Peyer's patch (tissue), 4 donors: Measurements from ENCODE around the gene SLC1A6. TPM values are rescaled to one million over a fixed set of nuclear protein-coding genes. Genes with fewer than 3 reads are reported as not detected.

Experiments used
- DNase-seq, 3 donors: peaks; one replicate each; pipeline ENCODE4 v3.0.0-alpha.2; 2017 to 2019
- H3K27ac ChIP-seq, 4 donors: fragments of 200-600 bp; sonication (generic); one replicate each; pipeline ENCODE4 v1.5.1; 2016 to 2019
- H3K27me3 ChIP-seq, 2 donors: fragments of 200-600 bp; sonication (generic); one replicate each; pipeline ENCODE4 v1.5.1; 2019
- H3K36me3 ChIP-seq, 3 donors: fragments of 200-600 bp; sonication (generic); one replicate each; pipeline ENCODE4 v1.5.1; 2016 to 2019
- H3K4me1 ChIP-seq, 4 donors: fragments of 200-600 bp; sonication (generic); one replicate each; pipeline ENCODE4 v1.5.1; 2016 to 2019
- H3K4me3 ChIP-seq, 4 donors: fragments of 200-600 bp; sonication (generic); 1 replicate in 3 of 4; 2 replicates in 1 of 4; pipeline ENCODE4 v1.5.1; 2016 to 2019; ENCODE audit warnings: mild to moderate bottlenecking in 1 of 4
- H3K9me3 ChIP-seq, 4 donors: fragments of 200-600 bp; sonication (generic); one replicate each; pipeline ENCODE4 v1.5.1; 2016 to 2019; ENCODE audit warnings: mild to moderate bottlenecking in 1 of 4
- POLR2A ChIP-seq, 2 donors: fragments of 450-650 bp; IDR thresholded peaks; one replicate each; pipeline ENCODE4 v1.5.1; 2017; ENCODE audit warnings: antibody characterized with exemption in 2 of 2, mild to moderate bottlenecking in 2 of 2, moderate library complexity in 2 of 2
- total RNA-seq, 4 donors: library from RNA; depleted of rRNA; stranded (reverse); fragments of >200 nt; gene quantifications; one replicate each; pipeline ENCODE4 v1.1.0, GENCODE V29; 2016
- TF ChIP-seq, protein P1 (sequence below), 6 experiments: fragments of 450-650 bp in 4 of 6; fragments of 200-600 bp in 2 of 6; sonication (generic) in 1 of 6; IDR thresholded peaks; one replicate each; pipeline ENCODE4 v1.5.1; 2017 to 2019; ENCODE audit warnings: antibody characterized with exemption in 6 of 6, mild to moderate bottlenecking in 3 of 6, moderate library complexity in 1 of 6

Gene SLC1A6
- total RNA-seq, 4 donors from 2014 or later, result not detected

- Histone ChIP-seq H3K4me3 (no peak overlapping the region), H3K9me3 (no peaks in the 10 kb centered on the region), H3K27ac (no peak overlapping the region), H3K36me3 (no peaks in the 10 kb centered on the region), H3K4me1 (no peaks in the 10 kb centered on the region), H3K27me3 (no peaks in the 10 kb centered on the region)
- TF ChIP-seq, protein P1, sequence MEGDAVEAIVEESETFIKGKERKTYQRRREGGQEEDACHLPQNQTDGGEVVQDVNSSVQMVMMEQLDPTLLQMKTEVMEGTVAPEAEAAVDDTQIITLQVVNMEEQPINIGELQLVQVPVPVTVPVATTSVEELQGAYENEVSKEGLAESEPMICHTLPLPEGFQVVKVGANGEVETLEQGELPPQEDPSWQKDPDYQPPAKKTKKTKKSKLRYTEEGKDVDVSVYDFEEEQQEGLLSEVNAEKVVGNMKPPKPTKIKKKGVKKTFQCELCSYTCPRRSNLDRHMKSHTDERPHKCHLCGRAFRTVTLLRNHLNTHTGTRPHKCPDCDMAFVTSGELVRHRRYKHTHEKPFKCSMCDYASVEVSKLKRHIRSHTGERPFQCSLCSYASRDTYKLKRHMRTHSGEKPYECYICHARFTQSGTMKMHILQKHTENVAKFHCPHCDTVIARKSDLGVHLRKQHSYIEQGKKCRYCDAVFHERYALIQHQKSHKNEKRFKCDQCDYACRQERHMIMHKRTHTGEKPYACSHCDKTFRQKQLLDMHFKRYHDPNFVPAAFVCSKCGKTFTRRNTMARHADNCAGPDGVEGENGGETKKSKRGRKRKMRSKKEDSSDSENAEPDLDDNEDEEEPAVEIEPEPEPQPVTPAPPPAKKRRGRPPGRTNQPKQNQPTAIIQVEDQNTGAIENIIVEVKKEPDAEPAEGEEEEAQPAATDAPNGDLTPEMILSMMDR (IDR thresholded peaks at IDR 0.05), result no peak
- TF ChIP-seq POLR2A (IDR thresholded peaks at IDR 0.05), result no peak
- DNase-seq, result no peak
These were observed 35.2 kb downstream of the SLC1A6 start for GRCh38 chr19:14944456-14944855.

DNA sequence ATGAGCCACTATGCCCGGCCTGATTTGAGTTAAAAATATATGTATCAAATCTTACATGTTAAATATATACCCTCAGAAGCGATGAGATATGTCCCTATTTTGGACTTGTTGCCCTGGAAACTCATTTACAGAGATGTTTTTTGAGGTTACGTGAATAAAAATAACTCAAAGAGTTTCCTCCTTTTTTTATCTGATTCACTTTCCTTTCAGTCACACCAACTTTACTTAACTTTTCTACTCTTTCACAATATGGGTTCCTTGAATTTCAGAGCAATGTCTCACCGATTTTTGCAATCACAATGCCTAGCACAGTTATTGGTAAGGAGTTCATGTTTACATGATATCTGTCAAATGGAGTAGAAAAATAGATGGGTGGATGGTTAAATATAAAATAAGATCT lies 36.1 kb downstream of the SLC1A6 start:
- no peaks in the 10 kb centered on the region for H3K4me1 ChIP-seq
- H3K27ac ChIP-seq, result no peak overlapping the region
- DNase-seq, result no peak
- H3K9me3 ChIP-seq, result no peaks in the 10 kb centered on the region
- H3K4me3 ChIP-seq, result no peak overlapping the region
- no peaks in the 10 kb centered on the region for H3K36me3 ChIP-seq
- TF ChIP-seq, protein P1 (IDR thresholded peaks at IDR 0.05), result no peak
- no peak for TF ChIP-seq POLR2A (IDR thresholded peaks at IDR 0.05)
- no peaks in the 10 kb centered on the region for H3K27me3 ChIP-seq

GRCh38 chr19:14941189-14941588 lies 38.5 kb downstream of the SLC1A6 start, which contains the start of gene OR7C2:
TSS of gene OR7C2 (plus strand) at chr19:14941489. CDS start at chr19:14941489, 0 bp downstream.
- Histone ChIP-seq H3K36me3 (no peaks in the 10 kb centered on the region), H3K4me1 (no peaks in the 10 kb centered on the region), H3K4me3 (no peak within 1 kb of the TSS), H3K27me3 (no peaks in the 10 kb centered on the region), H3K9me3 (no peaks in the 10 kb centered on the region), H3K27ac (no peak within 1 kb of the TSS)
- TF ChIP-seq, protein P1 (IDR thresholded peaks at IDR 0.05), result no peak
- TF ChIP-seq POLR2A (IDR thresholded peaks at IDR 0.05), result no peak
- DNase-seq, result no peak

DNA sequence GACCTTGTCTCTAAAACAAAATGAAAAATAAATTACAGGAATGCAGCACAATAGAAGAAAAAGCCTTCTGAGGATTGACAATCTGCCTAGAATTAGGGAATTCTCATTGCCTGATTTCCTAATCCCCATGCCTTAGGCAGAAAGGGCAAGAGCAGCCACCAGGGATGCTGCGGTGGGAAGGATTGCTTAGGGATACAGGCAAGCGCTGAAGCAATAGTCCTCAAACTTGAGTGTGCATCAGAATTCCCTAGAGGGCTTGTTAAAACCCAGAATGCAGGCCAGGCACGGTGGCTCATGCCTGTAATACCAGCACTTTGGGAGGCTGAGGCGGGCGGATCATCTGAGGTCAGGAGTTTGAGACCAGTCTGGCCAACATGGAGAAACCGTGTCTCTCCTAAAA lies 39.4 kb downstream of the SLC1A6 start:
- Histone ChIP-seq H3K4me1 (no peaks in the 10 kb centered on the region), H3K4me3 (no peak overlapping the region), H3K27me3 (no peaks in the 10 kb centered on the region), H3K9me3 (no peaks in the 10 kb centered on the region), H3K36me3 (no peaks in the 10 kb centered on the region), H3K27ac (no peak overlapping the region)
- TF ChIP-seq, protein P1 (IDR thresholded peaks at IDR 0.05), result no peak
- no peak for TF ChIP-seq POLR2A (IDR thresholded peaks at IDR 0.05)
- DNase-seq, result no peak

DNA sequence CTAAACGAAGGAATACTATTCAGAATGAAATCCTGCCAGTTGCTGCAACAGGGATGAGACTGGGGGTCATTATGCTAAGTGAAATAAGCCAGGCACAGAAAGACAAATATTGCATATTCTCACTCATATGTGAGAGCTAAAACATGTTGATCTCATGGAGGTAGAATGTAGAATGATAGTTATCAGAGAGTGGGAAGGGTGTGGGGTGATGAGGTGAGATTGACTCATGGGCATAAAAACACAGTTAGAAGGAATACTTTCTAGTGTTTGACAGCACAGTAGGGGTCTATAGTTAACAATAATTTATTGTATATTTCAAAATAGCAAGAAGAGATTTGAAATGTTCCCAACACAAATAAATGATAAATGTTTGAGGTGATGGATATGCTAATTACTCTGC lies 46.2 kb downstream of the SLC1A6 start:
- TF ChIP-seq, protein P1 (IDR thresholded peaks at IDR 0.05), result no peak
- no peak for TF ChIP-seq POLR2A (IDR thresholded peaks at IDR 0.05)
- H3K9me3 ChIP-seq, result no peaks in the 10 kb centered on the region
- no peak overlapping the region for H3K27ac ChIP-seq
- H3K4me3 ChIP-seq, result no peak overlapping the region
- H3K27me3 ChIP-seq, result no peaks in the 10 kb centered on the region
- no peaks in the 10 kb centered on the region for H3K4me1 ChIP-seq
- H3K36me3 ChIP-seq, result no peaks in the 10 kb centered on the region
- DNase-seq, result no peak

GRCh38 chr19:14916848-14917247 lies 62.8 kb downstream of the SLC1A6 start:
- TF ChIP-seq, protein P1 (IDR thresholded peaks at IDR 0.05), result no peak
- no peak for TF ChIP-seq POLR2A (IDR thresholded peaks at IDR 0.05)
- Histone ChIP-seq H3K27me3 (no peaks in the 10 kb centered on the region), H3K27ac (no peak overlapping the region), H3K4me1 (no peaks in the 10 kb centered on the region), H3K9me3 (no peaks in the 10 kb centered on the region), H3K36me3 (no peaks in the 10 kb centered on the region), H3K4me3 (no peak overlapping the region)
- DNase-seq, result no peak
